ENCODE results near the gene PDE4D.

GRCh38 chr5:59143926-59144333 is 749.6 kb downstream of the PDE4D start:
- no peak for TF ChIP-seq CTCF (IDR thresholded peaks at IDR 0.05)
- no peak for TF ChIP-seq ZFX (IDR thresholded peaks at IDR 0.05; ENCODE audit: borderline replicate concordance)

All from 22Rv1 (cell line).